SK-N-SH (cell line): ENCODE measurements around the gene MET. TPM values are rescaled to one million over a fixed set of nuclear protein-coding genes. Genes with fewer than 3 reads are reported as not detected.
"Not testable (repeated sequence)": the region's sequence is repeated elsewhere in the genome, so short reads cannot be mapped to it uniquely, and the experiment has no call there.

ENCODE experiments used
- CTCF ChIA-PET: fragments of 300-600, 350-600 bp; formaldehyde crosslinking; extraction: SDS; loops from one replicate; lab custom pipeline; 2021; lab: Yijun Ruan, JAX
- POLR2A ChIA-PET: fragments of 350-600 bp; sonication (Branson Sonifier 250); formaldehyde crosslinking; extraction: SDS; loops from one replicate; lab custom pipeline; 2020; ENCODE audit warnings: antibody characterized with exemption, inconsistent platforms; lab: Yijun Ruan, JAX
- DNase-seq: peaks from one replicate; pipeline ENCODE4 v3.0.0; 2012
- H2AFZ ChIP-seq: fragments of 200-600 bp; sonication (generic); 2 replicates; pipeline ENCODE4 v1.8.1; 2016; ENCODE audit warnings: antibody characterized with exemption, mild to moderate bottlenecking, low read depth
- H3F3A ChIP-seq: fragments of 200-600 bp; sonication (generic); replicated peaks from 2 replicates; pipeline ENCODE3; 2016; ENCODE audit warnings: antibody characterized with exemption, mild to moderate bottlenecking; ENCODE audit not compliant: insufficient read depth
- H3K27ac ChIP-seq, 2 experiments: fragments of 200-500 bp in 1 of 2; fragments of 200-600 bp in 1 of 2; sonication (Bioruptor generic) in 1 of 2; sonication (generic), shearing (Covaris generic) in 1 of 2; 2 replicates each; pipeline versions ENCODE4 v1.5.1 to v1.6.1; 2014 to 2016; ENCODE audit warnings: low read depth in 2 of 2, inconsistent platforms in 1 of 2, low read length in 1 of 2, mild to moderate bottlenecking in 1 of 2, mixed read lengths in 1 of 2
- H3K27me3 ChIP-seq: fragments of 200-600 bp; sonication (generic), shearing (Covaris generic); 2 replicates; pipeline ENCODE4 v1.6.1; 2016; ENCODE audit warnings: mixed run types; ENCODE audit not compliant: insufficient read depth
- H3K36me3 ChIP-seq, 2 experiments: fragments of 200-500 bp in 1 of 2; fragments of 200-600 bp in 1 of 2; sonication (Bioruptor generic) in 1 of 2; sonication (generic) in 1 of 2; replicated peaks in 1 of 2; 2 replicates each; pipeline versions ENCODE3 to v1.5.1; 2014 to 2016; ENCODE audit warnings: low read length in 1 of 2, mild to moderate bottlenecking in 1 of 2; ENCODE audit not compliant: insufficient read depth in 2 of 2, control insufficient read depth in 1 of 2
- H3K4me1 ChIP-seq, 2 experiments: fragments of 200-500 bp in 1 of 2; fragments of 200-600 bp in 1 of 2; sonication (Bioruptor generic) in 1 of 2; sonication (generic), shearing (Covaris generic) in 1 of 2; 2 replicates each; pipeline versions ENCODE4 v1.5.1 to v1.6.1; 2014 to 2016; ENCODE audit warnings: low read depth in 1 of 2, low read length in 1 of 2, mixed run types in 1 of 2; ENCODE audit not compliant: insufficient read depth in 2 of 2, control insufficient read depth in 1 of 2
- H3K4me2 ChIP-seq: fragments of 200-600 bp; sonication (generic), shearing (Covaris generic); 2 replicates; pipeline ENCODE4 v1.6.1; 2017; ENCODE audit warnings: mixed run types
- H3K4me3 ChIP-seq, 2 experiments: fragments of 200-500 bp in 1 of 2; fragments of 200-600 bp in 1 of 2; sonication (Bioruptor generic) in 1 of 2; sonication (generic), shearing (Covaris generic) in 1 of 2; 2 replicates each; pipeline versions ENCODE4 v1.5.1 to v1.8.1; 2014 to 2016; ENCODE audit warnings: low read depth in 2 of 2, inconsistent platforms in 1 of 2, low read length in 1 of 2, mild to moderate bottlenecking in 1 of 2, mixed read lengths in 1 of 2, moderate library complexity in 1 of 2
- H3K79me2 ChIP-seq: fragments of 200-600 bp; sonication (generic); 2 replicates; pipeline ENCODE4 v1.8.1; 2017; ENCODE audit warnings: mild to moderate bottlenecking; ENCODE audit not compliant: insufficient read depth
- H3K9ac ChIP-seq: fragments of 200-600 bp; sonication (generic); 2 replicates; pipeline ENCODE4 v1.6.1; 2017; ENCODE audit warnings: mixed run types
- H3K9me2 ChIP-seq: fragments of 200-600 bp; sonication (generic); 2 replicates; pipeline ENCODE4 v1.6.1; 2017; ENCODE audit warnings: mixed run types
- H3K9me3 ChIP-seq: fragments of 200-600 bp; sonication (generic); 2 replicates; pipeline ENCODE4 v1.6.1; 2017; ENCODE audit warnings: mixed run types, mild to moderate bottlenecking, moderate library complexity
- H4K20me1 ChIP-seq: fragments of 200-600 bp; sonication (generic); 2 replicates; pipeline ENCODE4 v1.6.1; 2017; ENCODE audit warnings: mild to moderate bottlenecking, mixed run types; ENCODE audit not compliant: insufficient read depth
- CHD2 ChIP-seq: fragments of 150-350 bp; IDR thresholded peaks from 2 replicates; pipeline ENCODE4 v1.6.1; 2018; ENCODE audit warnings: low read length; ENCODE audit not compliant: partially characterized antibody
- ELF1 ChIP-seq: IDR thresholded peaks from 2 replicates; pipeline ENCODE4 v1.4.0; 2012
- EP300 ChIP-seq, 2 experiments: IDR thresholded peaks; 2 replicates each; pipeline versions ENCODE4 v1.4.0 to v1.6.1; 2012; ENCODE audit warnings: borderline replicate concordance in 1 of 2, low read depth in 1 of 2, low read length in 1 of 2
- EZH2phosphoT487 ChIP-seq: fragments of 200-600 bp; sonication (generic); IDR thresholded peaks from 2 replicates; pipeline ENCODE4 v1.6.1; 2017; ENCODE audit warnings: low read depth, mixed run types, mild to moderate bottlenecking, antibody characterized with exemption, moderate library complexity, borderline replicate concordance
- FOSL2 ChIP-seq: IDR thresholded peaks from 2 replicates; pipeline ENCODE4 v1.4.0; 2012; ENCODE audit warnings: low read depth, mild to moderate bottlenecking, moderate library complexity, borderline replicate concordance
- FOXJ3 ChIP-seq: sonication (generic); formaldehyde crosslinking; IDR thresholded peaks from 2 replicates; pipeline ENCODE4 v1.5.1; 2020; ENCODE audit warnings: mild to moderate bottlenecking, missing genetic modification reagents
- FOXM1 ChIP-seq: IDR thresholded peaks from 2 replicates; pipeline ENCODE4 v1.4.0; 2012; ENCODE audit warnings: low read depth, mild to moderate bottlenecking
- JUND ChIP-seq: IDR thresholded peaks from 2 replicates; pipeline ENCODE4 v1.4.0; 2012
- MEF2A ChIP-seq: IDR thresholded peaks from 2 replicates; pipeline ENCODE4 v1.4.0; 2012; ENCODE audit warnings: low read depth, borderline replicate concordance
- NFIC ChIP-seq: IDR thresholded peaks from 2 replicates; pipeline ENCODE4 v1.4.0; 2012; ENCODE audit warnings: borderline replicate concordance
- NRF1 ChIP-seq: IDR thresholded peaks from 2 replicates; pipeline ENCODE4 v1.6.1; 2012; ENCODE audit warnings: low read depth, mild to moderate bottlenecking, low read length
- RCOR1 ChIP-seq: fragments of 150-350 bp; IDR thresholded peaks from 2 replicates; pipeline ENCODE4 v1.6.1; 2017; ENCODE audit warnings: antibody characterized with exemption, low read length
- RXRA ChIP-seq: IDR thresholded peaks from 2 replicates; pipeline ENCODE4 v1.4.0; 2012; ENCODE audit warnings: low read depth, mild to moderate bottlenecking, borderline replicate concordance
- SIN3A ChIP-seq: IDR thresholded peaks from 2 replicates; pipeline ENCODE4 v1.6.1; 2012; ENCODE audit warnings: low read depth, mild to moderate bottlenecking, low read length, moderate library complexity, borderline replicate concordance
- TEAD4 ChIP-seq: IDR thresholded peaks from 2 replicates; pipeline ENCODE4 v1.4.0; 2012; ENCODE audit warnings: mild to moderate bottlenecking, borderline replicate concordance; ENCODE audit not compliant: insufficient read depth
- USF2 ChIP-seq: fragments of 150-350 bp; IDR thresholded peaks from 2 replicates; pipeline ENCODE4 v1.6.1; 2017; ENCODE audit warnings: antibody characterized with exemption, low read length, low read depth, borderline replicate concordance
- WGBS: methylation state at CpG from one replicate; pipeline ENCODE4 v1.1.6; 2017; ENCODE audit warnings: low lambda C conversion rate; 5-methylcytosine and 5-hydroxymethylcytosine counted together
- polyA plus RNA-seq, 3 experiments: library from polyadenylated mRNA; depleted of rRNA; stranded (reverse); fragments of >200 nt; gene quantifications; 2 replicates each; pipeline ENCODE4 v1.2.3, GENCODE V29; 2012
- TF ChIP-seq, protein P1 (sequence below): IDR thresholded peaks from 2 replicates; pipeline ENCODE4 v1.4.0; 2012; ENCODE audit warnings: low read depth, borderline replicate concordance
- TF ChIP-seq, protein P2 (sequence below): IDR thresholded peaks from 2 replicates; pipeline ENCODE4 v1.4.0; 2012; ENCODE audit warnings: low read depth

Gene MET
- polyA plus RNA-seq, 1 of the 3 experiments (the other 2 are of a cell fraction) = 38.7 TPM

- Histone ChIP-seq H3K4me2 (no peak overlapping the region), H3K36me3 (no peaks in the 10 kb centered on the region), H3K27me3 (no peaks in the 10 kb centered on the region; the same call in 1 of the 2 replicates), H4K20me1 (no peaks in the 10 kb centered on the region), H3K9ac (no peak overlapping the region), H3F3A (peaks cover 3% of the 10 kb centered on the region), H3K79me2 (no peaks in the 10 kb centered on the region), H3K9me2 (no peaks in the 10 kb centered on the region), H3K9me3 (peaks cover 4% of the 10 kb centered on the region; the same call in 1 of the 2 replicates), H2AFZ (no peak overlapping the region), H3K27ac (no peak overlapping the region), H3K4me3 (no peak overlapping the region), H3K4me1 (no peaks in the 10 kb centered on the region)
- POLR2A ChIA-PET = no interaction called here
- no peak for TF ChIP-seq RXRA
- TF ChIP-seq JUND = no peak
- TF ChIP-seq EZH2phosphoT487 = no peak
- TF ChIP-seq FOSL2 = no peak
- TF ChIP-seq FOXM1 = no peak
- TF ChIP-seq MEF2A = no peak
- TF ChIP-seq CHD2 = no peak
- no peak for TF ChIP-seq EP300 (IDR thresholded peaks at IDR 0.05; ENCODE audit: borderline replicate concordance in 1 of 2, low read depth in 1 of 2, low read length in 1 of 2)
- no peak for TF ChIP-seq SIN3A
- no peak for TF ChIP-seq USF2
- no peak for TF ChIP-seq TEAD4
- no peak for TF ChIP-seq RCOR1
- TF ChIP-seq, protein P1, sequence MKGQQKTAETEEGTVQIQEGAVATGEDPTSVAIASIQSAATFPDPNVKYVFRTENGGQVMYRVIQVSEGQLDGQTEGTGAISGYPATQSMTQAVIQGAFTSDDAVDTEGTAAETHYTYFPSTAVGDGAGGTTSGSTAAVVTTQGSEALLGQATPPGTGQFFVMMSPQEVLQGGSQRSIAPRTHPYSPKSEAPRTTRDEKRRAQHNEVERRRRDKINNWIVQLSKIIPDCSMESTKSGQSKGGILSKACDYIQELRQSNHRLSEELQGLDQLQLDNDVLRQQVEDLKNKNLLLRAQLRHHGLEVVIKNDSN = no peak
- TF ChIP-seq ELF1 = no peak
- TF ChIP-seq FOXJ3 = no peak
- TF ChIP-seq NRF1 = no peak
- TF ChIP-seq NFIC = no peak
- TF ChIP-seq, protein P2, sequence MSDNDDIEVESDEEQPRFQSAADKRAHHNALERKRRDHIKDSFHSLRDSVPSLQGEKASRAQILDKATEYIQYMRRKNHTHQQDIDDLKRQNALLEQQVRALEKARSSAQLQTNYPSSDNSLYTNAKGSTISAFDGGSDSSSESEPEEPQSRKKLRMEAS = no peak
- DNase-seq = no peak
- 12% methylated on average over 4 of the region's 4 CpGs for WGBS
- CTCF ChIA-PET = interaction anchor here (1.0 to 1.1 kb wide), 2 partner anchors 44 to 48 kb away, joined by 3 to 4 read pairs; no protein-coding TSS in a partner anchor
Observed at GRCh38 chr7:116636997-116637396, 35.0 kb upstream of the MET start.

- H3K27ac ChIP-seq, H3K9ac ChIP-seq, H3K36me3 ChIP-seq, H3K4me3 ChIP-seq, POLR2A ChIA-PET, H3F3A ChIP-seq, H2AFZ ChIP-seq, H4K20me1 ChIP-seq, H3K27me3 ChIP-seq, H3K4me1 ChIP-seq, H3K9me2 ChIP-seq, CTCF ChIA-PET, H3K9me3 ChIP-seq, H3K4me2 ChIP-seq, DNase-seq, H3K79me2 ChIP-seq: not testable (repeated sequence)
- 35% methylated on average over 6 of the region's 29 CpGs for WGBS
Observed at GRCh38 chr7:116638592-116638991, 33.4 kb upstream of the MET start.
